Measurements from ENCODE around the gene MRPS22. TPM values are rescaled to one million over a fixed set of nuclear protein-coding genes. Genes with fewer than 3 reads are reported as not detected.
"Not testable (repeated sequence)": the region's sequence is repeated elsewhere in the genome, so short reads cannot be mapped to it uniquely, and the experiment has no call there.

The MRPS22 gene
- total RNA-seq, 1 donor from 2014 or later: 38.1 TPM

DNA sequence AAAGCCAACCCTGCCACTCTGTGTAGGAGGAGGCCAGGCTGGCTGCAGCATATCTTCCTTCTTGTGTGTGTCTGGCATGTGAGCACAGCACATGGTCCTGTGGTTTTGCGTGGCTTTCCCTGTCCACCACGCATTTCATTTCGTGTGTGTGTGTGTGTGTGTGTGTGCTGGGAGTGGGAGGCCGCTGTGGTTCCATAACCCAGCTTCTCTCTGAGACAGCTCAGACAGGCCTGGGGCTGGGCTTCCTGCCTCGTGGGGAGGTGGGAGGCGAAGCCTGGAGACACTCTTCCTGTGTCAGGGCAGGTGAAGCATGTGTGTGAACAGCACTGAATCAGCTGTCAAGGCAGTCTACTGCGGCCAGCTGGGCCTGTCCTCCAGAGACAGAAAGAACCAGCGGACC lies 16.0 kb upstream of the MRPS22 start:
- Mint-ChIP-seq H3K4me1 (ENCODE audit: unreplicated experiment) (peaks cover 4% of the 10 kb centered on the region), H3K4me3 (ENCODE audit: unreplicated experiment) (no peak overlapping the region), H3K27ac (ENCODE audit: unreplicated experiment) (no peak overlapping the region), H3K36me3 (ENCODE audit: low read depth, unreplicated experiment) (peaks cover 7% of the 10 kb centered on the region), H3K9me3 (ENCODE audit: unreplicated experiment) (no peaks in the 10 kb centered on the region), H3K27me3 (ENCODE audit: unreplicated experiment) (peaks cover 3% of the 10 kb centered on the region)
- TF ChIP-seq, protein P1, sequence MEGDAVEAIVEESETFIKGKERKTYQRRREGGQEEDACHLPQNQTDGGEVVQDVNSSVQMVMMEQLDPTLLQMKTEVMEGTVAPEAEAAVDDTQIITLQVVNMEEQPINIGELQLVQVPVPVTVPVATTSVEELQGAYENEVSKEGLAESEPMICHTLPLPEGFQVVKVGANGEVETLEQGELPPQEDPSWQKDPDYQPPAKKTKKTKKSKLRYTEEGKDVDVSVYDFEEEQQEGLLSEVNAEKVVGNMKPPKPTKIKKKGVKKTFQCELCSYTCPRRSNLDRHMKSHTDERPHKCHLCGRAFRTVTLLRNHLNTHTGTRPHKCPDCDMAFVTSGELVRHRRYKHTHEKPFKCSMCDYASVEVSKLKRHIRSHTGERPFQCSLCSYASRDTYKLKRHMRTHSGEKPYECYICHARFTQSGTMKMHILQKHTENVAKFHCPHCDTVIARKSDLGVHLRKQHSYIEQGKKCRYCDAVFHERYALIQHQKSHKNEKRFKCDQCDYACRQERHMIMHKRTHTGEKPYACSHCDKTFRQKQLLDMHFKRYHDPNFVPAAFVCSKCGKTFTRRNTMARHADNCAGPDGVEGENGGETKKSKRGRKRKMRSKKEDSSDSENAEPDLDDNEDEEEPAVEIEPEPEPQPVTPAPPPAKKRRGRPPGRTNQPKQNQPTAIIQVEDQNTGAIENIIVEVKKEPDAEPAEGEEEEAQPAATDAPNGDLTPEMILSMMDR (IDR thresholded peaks at IDR 0.05; ENCODE audit: unreplicated experiment): no peak
- no peak for DNase-seq (ENCODE audit: low spot score)

DNA sequence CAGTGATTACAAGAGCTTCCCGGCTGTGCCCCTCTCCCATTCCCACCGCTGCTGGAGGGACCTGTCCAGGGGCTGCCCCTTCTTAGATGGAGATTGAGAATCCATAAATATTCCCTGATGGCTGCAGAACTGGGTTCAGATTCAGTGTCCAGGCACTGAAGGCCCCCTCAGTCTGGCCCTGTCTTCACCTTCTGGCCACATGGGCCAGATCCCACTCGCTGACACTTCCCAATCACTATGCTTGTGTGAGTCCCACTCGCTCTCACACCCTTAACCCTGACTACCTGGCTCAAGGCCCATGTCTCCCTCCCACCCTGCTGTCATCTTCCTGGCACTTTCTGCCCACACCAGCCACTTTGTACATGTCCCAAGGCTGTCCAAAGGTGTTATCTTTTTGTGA lies 15.5 kb upstream of the MRPS22 start:
- H3K4me1 Mint-ChIP-seq (ENCODE audit: unreplicated experiment): peaks cover 4% of the 10 kb centered on the region
- TF ChIP-seq, protein P1 (IDR thresholded peaks at IDR 0.05; ENCODE audit: unreplicated experiment): no peak
- no peak overlapping the region for H3K4me3 Mint-ChIP-seq (ENCODE audit: unreplicated experiment)
- H3K27ac Mint-ChIP-seq (ENCODE audit: unreplicated experiment): no peak overlapping the region
- H3K9me3 Mint-ChIP-seq (ENCODE audit: unreplicated experiment): no peaks in the 10 kb centered on the region
- H3K27me3 Mint-ChIP-seq (ENCODE audit: unreplicated experiment): peaks cover 3% of the 10 kb centered on the region
- H3K36me3 Mint-ChIP-seq (ENCODE audit: low read depth, unreplicated experiment): peaks cover 7% of the 10 kb centered on the region
- DNase-seq (ENCODE audit: low spot score): no peak

GRCh38 chr3:139329364-139329850 lies 14.4 kb upstream of the MRPS22 start:
- H3K36me3 Mint-ChIP-seq (ENCODE audit: low read depth, unreplicated experiment): peaks cover 7% of the 10 kb centered on the region
- TF ChIP-seq, protein P1 (IDR thresholded peaks at IDR 0.05; ENCODE audit: unreplicated experiment): peak; percentile 99
- no peak overlapping the region for H3K27ac Mint-ChIP-seq (ENCODE audit: unreplicated experiment)
- peak; percentile 98 for DNase-seq (ENCODE audit: low spot score)
- H3K27me3 Mint-ChIP-seq (ENCODE audit: unreplicated experiment): peaks cover 1% of the 10 kb centered on the region
- H3K4me1 Mint-ChIP-seq (ENCODE audit: unreplicated experiment): peaks cover 4% of the 10 kb centered on the region
- H3K4me3 Mint-ChIP-seq (ENCODE audit: unreplicated experiment): no peak overlapping the region
- no peaks in the 10 kb centered on the region for H3K9me3 Mint-ChIP-seq (ENCODE audit: unreplicated experiment)

- H3K4me1 Mint-ChIP-seq (ENCODE audit: unreplicated experiment): peaks cover 4% of the 10 kb centered on the region
- no peaks in the 10 kb centered on the region for H3K9me3 Mint-ChIP-seq (ENCODE audit: unreplicated experiment)
- TF ChIP-seq, protein P1 (IDR thresholded peaks at IDR 0.05; ENCODE audit: unreplicated experiment): no peak
- DNase-seq (ENCODE audit: low spot score): no peak
- peaks cover 1% of the 10 kb centered on the region for H3K27me3 Mint-ChIP-seq (ENCODE audit: unreplicated experiment)
- no peak overlapping the region for H3K27ac Mint-ChIP-seq (ENCODE audit: unreplicated experiment)
- H3K36me3 Mint-ChIP-seq (ENCODE audit: low read depth, unreplicated experiment): peaks cover 4% of the 10 kb centered on the region
- no peak overlapping the region for H3K4me3 Mint-ChIP-seq (ENCODE audit: unreplicated experiment)
Observed at GRCh38 chr3:139332092-139332491, 11.7 kb upstream of the MRPS22 start.

DNA sequence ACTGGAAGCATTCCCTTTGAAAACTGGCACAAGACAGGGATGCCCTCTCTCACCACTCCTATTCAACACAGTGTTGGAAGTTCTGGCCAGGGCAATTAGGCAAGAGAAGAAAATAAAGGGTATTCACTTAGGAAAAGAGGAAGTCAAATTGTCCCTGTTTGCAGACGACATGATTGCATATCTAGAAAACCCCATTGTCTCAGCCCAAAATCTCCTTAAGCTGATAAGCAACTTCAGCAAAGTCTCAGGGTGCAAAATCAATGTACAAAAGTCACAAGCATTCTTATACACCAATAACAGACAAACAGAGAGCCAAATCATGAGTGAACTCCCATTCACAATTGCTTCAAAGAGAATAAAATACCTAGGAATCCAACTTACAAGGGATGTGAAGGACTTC lies 9.1 kb upstream of the MRPS22 start:
- not testable (repeated sequence) for H3K27me3 Mint-ChIP-seq (ENCODE audit: unreplicated experiment); H3K4me1 Mint-ChIP-seq (ENCODE audit: unreplicated experiment); H3K27ac Mint-ChIP-seq (ENCODE audit: unreplicated experiment); H3K9me3 Mint-ChIP-seq (ENCODE audit: unreplicated experiment); DNase-seq (ENCODE audit: low spot score); H3K36me3 Mint-ChIP-seq (ENCODE audit: low read depth, unreplicated experiment); H3K4me3 Mint-ChIP-seq (ENCODE audit: unreplicated experiment)
